Endothelial cell of umbilical vein (primary cell): ENCODE data around the gene ADAM10. TPM values are rescaled to one million over a fixed set of nuclear protein-coding genes. Genes with fewer than 3 reads are reported as not detected.

ENCODE experiments used
- BruUV-seq: library from RNA; stranded (reverse); fragments of 400-500 nt; replicated peaks from 2 replicates; lab custom pipeline; 2021; lab: Mats Ljungman, UMichigan
- CTCF ChIA-PET: fragments of 300-600, 350-600 bp; sonication (Branson Sonifier 250); formaldehyde crosslinking; loops from one replicate; lab custom pipeline; 2021; ENCODE audit warnings: antibody characterized with exemption, inconsistent platforms; lab: Charles Lee
- POLR2A ChIA-PET: fragments of 300-600, 350-600 bp; sonication (Branson Sonifier 250); formaldehyde crosslinking; loops from one replicate; lab custom pipeline; 2021; ENCODE audit warnings: antibody characterized with exemption, inconsistent platforms; lab: Charles Lee
- DNase-seq: peaks from one replicate; pipeline ENCODE4 v3.0.0-alpha.2; 2011; ENCODE audit warnings: low read depth, low spot score
- FAIRE-seq: peaks from 2 replicates; lab custom pipeline; 2011; peaks lifted over from hg19 to GRCh38; lab: Jason Lieb, UNC
- H2AFZ ChIP-seq: 2 replicates; pipeline ENCODE4 v1.6.0; 2012; ENCODE audit warnings: low read depth, low read length, control low read depth, inconsistent platforms
- H3K27ac ChIP-seq: 2 replicates; pipeline ENCODE4 v1.5.1; 2011; ENCODE audit warnings: low read depth, mild to moderate bottlenecking, control low read depth, low read length, moderate library complexity; ENCODE audit not compliant: insufficient read depth
- H3K27me3 ChIP-seq, 2 experiments: 2 replicates each; pipeline versions ENCODE4 v1.6.0 to v1.6.1; 2011; ENCODE audit warnings: low read length in 2 of 2, mixed read lengths in 1 of 2; ENCODE audit not compliant: control insufficient read depth in 2 of 2, insufficient read depth in 2 of 2
- H3K36me3 ChIP-seq, 2 experiments: 2 replicates in 1 of 2; 3 replicates in 1 of 2; pipeline ENCODE4 v1.5.1; 2011; ENCODE audit warnings: low read length in 2 of 2, mild to moderate bottlenecking in 1 of 2, moderate library complexity in 1 of 2; ENCODE audit not compliant: control insufficient read depth in 2 of 2, insufficient read depth in 2 of 2; ENCODE audit errors: extremely low read depth in 1 of 2
- H3K4me1 ChIP-seq: 3 replicates; pipeline ENCODE4 v1.5.1; 2011; ENCODE audit warnings: mild to moderate bottlenecking, low read length; ENCODE audit not compliant: control insufficient read depth, insufficient read depth; ENCODE audit errors: extremely low read depth
- H3K4me2 ChIP-seq: 2 replicates; pipeline ENCODE4 v1.6.1; 2011; ENCODE audit warnings: low read length, control low read depth, mixed read lengths; ENCODE audit not compliant: insufficient read depth
- H3K4me3 ChIP-seq, 3 experiments: fragments of 200-600 bp in 1 of 3; sonication (generic), shearing (Covaris generic) in 1 of 3; replicated peaks in 1 of 3; 2 replicates each; pipeline ENCODE4 v1.5.1; 2011 to 2016; ENCODE audit warnings: control low read depth in 3 of 3, low read length in 3 of 3, mild to moderate bottlenecking in 2 of 3, inconsistent platforms in 1 of 3, low read depth in 1 of 3, moderate library complexity in 1 of 3; ENCODE audit not compliant: insufficient read depth in 1 of 3
- H3K79me2 ChIP-seq: 2 replicates; pipeline ENCODE4 v1.6.0; 2012; ENCODE audit warnings: low read length, inconsistent platforms; ENCODE audit not compliant: control insufficient read depth, insufficient read depth
- H3K9ac ChIP-seq: replicated peaks from 2 replicates; pipeline ENCODE3; 2011; ENCODE audit warnings: low read length, control low read depth; ENCODE audit not compliant: insufficient read depth; ENCODE audit errors: extremely low read depth
- H3K9me1 ChIP-seq: replicated peaks from 3 replicates; pipeline ENCODE4 v1.6.0; 2011; ENCODE audit warnings: mild to moderate bottlenecking, low read length; ENCODE audit not compliant: control insufficient read depth, insufficient read depth; ENCODE audit errors: extremely low read depth
- H3K9me3 ChIP-seq: replicated peaks from 2 replicates; pipeline ENCODE4 v1.5.1; 2012; ENCODE audit warnings: low read length, inconsistent platforms; ENCODE audit not compliant: control insufficient read depth, insufficient read depth
- H4K20me1 ChIP-seq: replicated peaks from 2 replicates; pipeline ENCODE3; 2011; ENCODE audit warnings: mild to moderate bottlenecking, low read length; ENCODE audit not compliant: control insufficient read depth, insufficient read depth; ENCODE audit errors: extremely low read depth
- CTCF ChIP-seq, 2 donors: IDR thresholded peaks; 1 replicate in 1 of 2; 2 replicates in 1 of 2; pipeline ENCODE4 v1.5.1; 2011; ENCODE audit warnings: low read length in 2 of 2, mild to moderate bottlenecking in 2 of 2, moderate library complexity in 2 of 2, control low read depth in 1 of 2, inconsistent platforms in 1 of 2, low read depth in 1 of 2; ENCODE audit not compliant: insufficient read depth in 1 of 2; ENCODE audit errors: extremely low read depth in 1 of 2
- EZH2 ChIP-seq: IDR thresholded peaks from 2 replicates; pipeline ENCODE4 v1.6.1; 2012; ENCODE audit warnings: borderline replicate concordance, low read depth, mild to moderate bottlenecking, moderate library complexity, low read length, inconsistent platforms; ENCODE audit not compliant: severe bottlenecking
- FOS ChIP-seq: IDR thresholded peaks from 2 replicates; pipeline ENCODE4 v1.6.1; 2011; ENCODE audit warnings: mild to moderate bottlenecking, low read length, moderate library complexity, borderline replicate concordance; ENCODE audit not compliant: insufficient read depth
- GATA2 ChIP-seq: IDR thresholded peaks from 2 replicates; pipeline ENCODE4 v1.7.0; 2011; ENCODE audit warnings: low read depth, mild to moderate bottlenecking, moderate library complexity, mixed read lengths, low read length; ENCODE audit not compliant: insufficient read length, insufficient read depth
- JUN ChIP-seq: IDR thresholded peaks from 2 replicates; pipeline ENCODE4 v1.6.1; 2011; ENCODE audit warnings: borderline replicate concordance, low read depth; ENCODE audit not compliant: insufficient read length, insufficient read depth
- MYC ChIP-seq: IDR thresholded peaks from one replicate; pipeline ENCODE4 v1.6.1; 2011; ENCODE audit warnings: mild to moderate bottlenecking, low read depth, low read length
- POLR2A ChIP-seq: IDR thresholded peaks from 2 replicates; pipeline ENCODE4 v1.6.1; 2012; ENCODE audit warnings: low read depth, mild to moderate bottlenecking, control low read depth, low read length
- POLR2AphosphoS5 ChIP-seq: IDR thresholded peaks from 2 replicates; pipeline ENCODE4 v1.6.1; 2012; ENCODE audit warnings: low read depth, mild to moderate bottlenecking, control low read depth, low read length, moderate library complexity; ENCODE audit not compliant: insufficient read depth
- dilution Hi-C: fragments of 300-500 bp; cut with MboI; formaldehyde crosslinking; loops from one replicate; pipeline ENCODE4 v1.15.0; 2019; ENCODE audit warnings: low sequenced_read_pairs; ENCODE audit not compliant: extremely low pct_ligation_motif_present
- intact Hi-C: fragments of 100-400 bp; cut with micrococcal nuclease; formaldehyde crosslinking; loops from one replicate; pipeline ENCODE4 v1.10.0; 2022
- polyA plus RNA-seq, 4 experiments: library from polyadenylated mRNA; depleted of rRNA in 3 of 4; stranded (reverse) in 3 of 4; unstranded in 1 of 4; fragments of >200 nt; gene quantifications; 2 replicates each; pipeline versions ENCODE4 v1.2.1 to v1.2.3, GENCODE V29; 2011 to 2012; ENCODE audit warnings: missing spikeins in 1 of 4
- total RNA-seq: library from RNA; stranded (reverse); gene quantifications from 2 replicates; pipeline ENCODE4 v1.2.3, GENCODE V29; 2021
- TF ChIP-seq, protein P1 (sequence below): IDR thresholded peaks from 2 replicates; pipeline ENCODE4 v1.6.1; 2011; ENCODE audit not compliant: insufficient read depth, insufficient read length

ADAM10 gene
- total and polyA plus RNA-seq, 2 donors (not counting 3 experiments of a cell fraction or from before 2014, with no cell fraction given): 91.3 to 203 TPM

DNA sequence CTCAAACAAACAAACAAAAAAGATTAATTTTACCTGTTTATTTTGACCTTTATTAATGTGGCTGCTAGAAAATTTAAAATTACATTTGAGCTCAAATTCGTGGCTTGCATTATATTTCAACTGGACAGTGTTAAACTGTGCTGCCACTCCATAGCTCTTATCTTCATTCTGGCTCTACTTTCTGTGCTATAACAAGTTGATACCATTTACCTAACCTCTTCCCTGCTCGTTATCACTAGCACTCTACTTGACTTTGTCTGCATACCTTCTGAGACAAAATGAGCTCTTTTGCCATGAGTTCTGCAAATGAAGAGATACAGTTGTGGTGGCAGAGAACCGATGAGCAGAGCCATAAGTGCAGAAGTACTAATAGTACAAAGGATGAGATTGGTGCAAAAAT lies 48.0 kb upstream of the ADAM10 start:
- DNase-seq (no peak), FAIRE-seq (no peak)
- Histone ChIP-seq H3K27me3 (no peaks in the 10 kb centered on the region), H3K9me3 (no peaks in the 10 kb centered on the region), H3K4me3 (no peak overlapping the region), H3K9ac (no peak overlapping the region), H3K4me2 (no peak overlapping the region), H2AFZ (no peak overlapping the region), H4K20me1 (no peaks in the 10 kb centered on the region), H3K79me2 (no peaks in the 10 kb centered on the region), H3K36me3 (no peaks in the 10 kb centered on the region), H3K9me1 (no peaks in the 10 kb centered on the region), H3K27ac (no peak overlapping the region), H3K4me1 (no peaks in the 10 kb centered on the region)
- POLR2A ChIA-PET: no interaction called here
- intact Hi-C loops: no loop called here
- TF ChIP-seq JUN: no peak
- TF ChIP-seq GATA2: no peak
- no peak for TF ChIP-seq MYC
- TF ChIP-seq POLR2A: no peak
- no peak for TF ChIP-seq CTCF (IDR thresholded peaks at IDR 0.05; ENCODE audit: extremely low read depth in 1 of 2, insufficient read depth in 1 of 2, low read depth in 1 of 2, low read length in 2 of 2)
- no peak for TF ChIP-seq FOS
- TF ChIP-seq POLR2AphosphoS5: no peak
- TF ChIP-seq, protein P1, sequence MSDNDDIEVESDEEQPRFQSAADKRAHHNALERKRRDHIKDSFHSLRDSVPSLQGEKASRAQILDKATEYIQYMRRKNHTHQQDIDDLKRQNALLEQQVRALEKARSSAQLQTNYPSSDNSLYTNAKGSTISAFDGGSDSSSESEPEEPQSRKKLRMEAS: no peak
- no peak for TF ChIP-seq EZH2
- dilution Hi-C loops: no loop called here
- CTCF ChIA-PET: no interaction called here
- BruUV-seq: no TSS peak
